Sigmoid colon (tissue), 7 donors: ENCODE results near the gene TMPRSS6. TPM values are rescaled to one million over a fixed set of nuclear protein-coding genes. Genes with fewer than 3 reads are reported as not detected.

Experiments
- DNase-seq: peaks from one replicate; pipeline ENCODE4 v3.0.0-alpha.2; 2019
- H3K27ac ChIP-seq, 4 donors: fragments of 200-600 bp; sonication (generic); one replicate each; pipeline ENCODE4 v1.5.1; 2016 to 2019; ENCODE audit warnings: mild to moderate bottlenecking in 1 of 4
- H3K27me3 ChIP-seq, 3 donors: fragments of 200-600 bp; sonication (generic); one replicate each; pipeline ENCODE4 v1.5.1; 2019; ENCODE audit warnings: mild to moderate bottlenecking in 1 of 3
- H3K36me3 ChIP-seq, 4 donors: fragments of 200-600 bp; sonication (generic); one replicate each; pipeline ENCODE4 v1.5.1; 2016 to 2019
- H3K4me1 ChIP-seq, 4 donors: fragments of 200-600 bp; sonication (generic); one replicate each; pipeline ENCODE4 v1.5.1; 2017 to 2019
- H3K4me3 ChIP-seq, 4 donors: fragments of 200-600 bp; sonication (generic); one replicate each; pipeline ENCODE4 v1.5.1; 2017 to 2019; ENCODE audit warnings: mild to moderate bottlenecking in 2 of 4, moderate library complexity in 1 of 4
- H3K9me3 ChIP-seq, 4 donors: fragments of 200-600 bp in 3 of 4; sonication (generic) in 3 of 4; one replicate each; pipeline versions ENCODE4 v1.5.1 to v1.6.1; 2013 to 2019
- CTCF ChIP-seq, 4 experiments: fragments of 450-650 bp in 3 of 4; fragments of 200-600 bp in 1 of 4; IDR thresholded peaks; one replicate each; pipeline ENCODE4 v1.5.1; 2016 to 2019; ENCODE audit warnings: antibody characterized with exemption in 4 of 4, mild to moderate bottlenecking in 3 of 4, moderate library complexity in 2 of 4
- EP300 ChIP-seq, 4 donors: sonication (generic); formaldehyde crosslinking; IDR thresholded peaks; one replicate each; pipeline ENCODE4 v1.6.1; 2017; ENCODE audit warnings: antibody characterized with exemption in 4 of 4
- POLR2A ChIP-seq, 2 donors: fragments of 450-650 bp; IDR thresholded peaks; one replicate each; pipeline ENCODE4 v1.6.1; 2016; ENCODE audit warnings: antibody characterized with exemption in 2 of 2, mild to moderate bottlenecking in 2 of 2, moderate library complexity in 2 of 2
- POLR2AphosphoS5 ChIP-seq, 4 donors: sonication (generic); formaldehyde crosslinking; IDR thresholded peaks; one replicate each; pipeline ENCODE4 v1.6.1; 2017; ENCODE audit warnings: antibody characterized with exemption in 4 of 4
- WGBS, 2 donors: extraction: QIAGEN DNeasy Blood & Tissue Kit; methylation state at CpG; one replicate each; pipeline ENCODE4 v1.1.7; 2013; 5-methylcytosine and 5-hydroxymethylcytosine counted together
- intact Hi-C: fragments of 100-400 bp; cut with DNase I; formaldehyde crosslinking; loops from one replicate; pipeline ENCODE4 v1.15.1; 2023
- polyA plus RNA-seq, 3 donors: library from polyadenylated mRNA; stranded (reverse); fragments of 200-250 nt; gene quantifications; one replicate each; pipeline ENCODE4 v1.2.3, GENCODE V29; 2013
- total RNA-seq, 4 donors: library from RNA; depleted of rRNA; stranded (reverse); fragments of >200 nt; gene quantifications; one replicate each; pipeline ENCODE4 v1.1.0, GENCODE V29; 2016
- donor health status: healthy with polysubstance abuse.
- donor health status: Bipolar disorder and iron deficiency.
- donor health status: healthy.

Gene TMPRSS6
- total and polyA plus RNA-seq, 7 donors, result 0.79 to 1.8 TPM; not detected in 5

GRCh38 chr22:37086184-37086583 lies 23.3 kb downstream of the TMPRSS6 start:
- TF ChIP-seq POLR2AphosphoS5 (IDR thresholded peaks at IDR 0.05), result no peak
- no peak for TF ChIP-seq CTCF (IDR thresholded peaks at IDR 0.05)
- TF ChIP-seq EP300 (IDR thresholded peaks at IDR 0.05), result no peak
- TF ChIP-seq POLR2A (IDR thresholded peaks at IDR 0.05), result no peak
- no peaks in the 10 kb centered on the region for H3K36me3 ChIP-seq
- no peaks in the 10 kb centered on the region for H3K9me3 ChIP-seq
- H3K27ac ChIP-seq, result no peak overlapping the region
- intact Hi-C loops, result no loop called here
- no peaks in the 10 kb centered on the region for H3K4me1 ChIP-seq
- DNase-seq, result no peak
- H3K4me3 ChIP-seq, result no peak overlapping the region
- peaks cover 0 to 27% (median 19%) of the 10 kb centered on the region in 3 donors for H3K27me3 ChIP-seq
- 78 to 83% methylated on average over 15 of the region's 15 CpGs for WGBS, 2 donors

- Histone ChIP-seq H3K36me3 (no peaks in the 10 kb centered on the region), H3K9me3 (no peaks in the 10 kb centered on the region), H3K27ac (no peak overlapping the region), H3K4me1 (no peaks in the 10 kb centered on the region), H3K27me3 (peaks cover 0 to 39% (median 11%) of the 10 kb centered on the region in 3 donors), H3K4me3 (no peak overlapping the region)
- TF ChIP-seq EP300 (IDR thresholded peaks at IDR 0.05) (no peak), POLR2AphosphoS5 (IDR thresholded peaks at IDR 0.05) (no peak), POLR2A (IDR thresholded peaks at IDR 0.05) (no peak), CTCF (IDR thresholded peaks at IDR 0.05) (no peak)
- no peak for DNase-seq
- 81 to 85% methylated on average over 10 of the region's 10 CpGs for WGBS, 2 donors
- intact Hi-C loops, result no loop called here
Measured at GRCh38 chr22:37084385-37084784, 25.1 kb downstream of the TMPRSS6 start.

- TF ChIP-seq CTCF (IDR thresholded peaks at IDR 0.05), result no peak
- no peak for TF ChIP-seq POLR2A (IDR thresholded peaks at IDR 0.05)
- no peak for TF ChIP-seq EP300 (IDR thresholded peaks at IDR 0.05)
- TF ChIP-seq POLR2AphosphoS5 (IDR thresholded peaks at IDR 0.05), result no peak
- Histone ChIP-seq H3K36me3 (no peaks in the 10 kb centered on the region), H3K27ac (no peak overlapping the region), H3K27me3 (peaks cover 0 to 39% (median 6%) of the 10 kb centered on the region in 3 donors), H3K4me1 (no peaks in the 10 kb centered on the region), H3K9me3 (no peaks in the 10 kb centered on the region), H3K4me3 (no peak overlapping the region)
- 86 to 89% methylated on average over 6 of the region's 6 CpGs for WGBS, 2 donors
- intact Hi-C loops, result no loop called here
- no peak for DNase-seq
Measured at GRCh38 chr22:37083914-37084313, 25.6 kb downstream of the TMPRSS6 start.

- Histone ChIP-seq H3K27ac (no peak overlapping the region), H3K36me3 (no peaks in the 10 kb centered on the region), H3K4me1 (no peaks in the 10 kb centered on the region), H3K4me3 (no peak overlapping the region), H3K9me3 (no peaks in the 10 kb centered on the region), H3K27me3 (peaks cover 0 to 39% (median 0%) of the 10 kb centered on the region in 3 donors)
- no peak for DNase-seq
- 84 to 89% methylated on average over 10 of the region's 10 CpGs for WGBS, 2 donors
- intact Hi-C loops, result no loop called here
- TF ChIP-seq EP300 (IDR thresholded peaks at IDR 0.05) (no peak), POLR2A (IDR thresholded peaks at IDR 0.05) (no peak), POLR2AphosphoS5 (IDR thresholded peaks at IDR 0.05) (no peak), CTCF (IDR thresholded peaks at IDR 0.05) (no peak)
Measured at GRCh38 chr22:37082251-37082873, 27.2 kb downstream of the TMPRSS6 start.

GRCh38 chr22:37080838-37081237 lies 28.7 kb downstream of the TMPRSS6 start:
- H3K27me3 ChIP-seq, result peaks cover 0 to 35% (median 0%) of the 10 kb centered on the region in 3 donors
- intact Hi-C loops, result no loop called here
- WGBS, 2 donors, result 92 to 93% methylated on average over 12 of the region's 12 CpGs
- TF ChIP-seq POLR2A (IDR thresholded peaks at IDR 0.05), result no peak
- no peak for TF ChIP-seq EP300 (IDR thresholded peaks at IDR 0.05)
- no peak for TF ChIP-seq CTCF (IDR thresholded peaks at IDR 0.05)
- TF ChIP-seq POLR2AphosphoS5 (IDR thresholded peaks at IDR 0.05), result no peak
- H3K4me1 ChIP-seq, result no peaks in the 10 kb centered on the region
- no peaks in the 10 kb centered on the region for H3K9me3 ChIP-seq
- no peak for DNase-seq
- H3K27ac ChIP-seq, result no peak overlapping the region
- H3K36me3 ChIP-seq, result no peaks in the 10 kb centered on the region
- H3K4me3 ChIP-seq, result no peak overlapping the region
